ENCODE results near the gene NPLOC4. TPM values are rescaled to one million over a fixed set of nuclear protein-coding genes. Genes with fewer than 3 reads are reported as not detected.

Gene NPLOC4
- total and polyA plus RNA-seq, 9 of the 15 experiments (the other 6 are each of a cell fraction or from before 2014, with no cell fraction given): 1.5 to 116 (median 64.5) TPM

GRCh38 chr17:81518785-81519283 is 118.1 kb downstream of the NPLOC4 start (continued):
- TF ChIP-seq, protein P1, sequence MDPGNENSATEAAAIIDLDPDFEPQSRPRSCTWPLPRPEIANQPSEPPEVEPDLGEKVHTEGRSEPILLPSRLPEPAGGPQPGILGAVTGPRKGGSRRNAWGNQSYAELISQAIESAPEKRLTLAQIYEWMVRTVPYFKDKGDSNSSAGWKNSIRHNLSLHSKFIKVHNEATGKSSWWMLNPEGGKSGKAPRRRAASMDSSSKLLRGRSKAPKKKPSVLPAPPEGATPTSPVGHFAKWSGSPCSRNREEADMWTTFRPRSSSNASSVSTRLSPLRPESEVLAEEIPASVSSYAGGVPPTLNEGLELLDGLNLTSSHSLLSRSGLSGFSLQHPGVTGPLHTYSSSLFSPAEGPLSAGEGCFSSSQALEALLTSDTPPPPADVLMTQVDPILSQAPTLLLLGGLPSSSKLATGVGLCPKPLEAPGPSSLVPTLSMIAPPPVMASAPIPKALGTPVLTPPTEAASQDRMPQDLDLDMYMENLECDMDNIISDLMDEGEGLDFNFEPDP (CRISPR knock-in tag; IDR thresholded peaks at IDR 0.05): no peak
- TF ChIP-seq, protein P2, sequence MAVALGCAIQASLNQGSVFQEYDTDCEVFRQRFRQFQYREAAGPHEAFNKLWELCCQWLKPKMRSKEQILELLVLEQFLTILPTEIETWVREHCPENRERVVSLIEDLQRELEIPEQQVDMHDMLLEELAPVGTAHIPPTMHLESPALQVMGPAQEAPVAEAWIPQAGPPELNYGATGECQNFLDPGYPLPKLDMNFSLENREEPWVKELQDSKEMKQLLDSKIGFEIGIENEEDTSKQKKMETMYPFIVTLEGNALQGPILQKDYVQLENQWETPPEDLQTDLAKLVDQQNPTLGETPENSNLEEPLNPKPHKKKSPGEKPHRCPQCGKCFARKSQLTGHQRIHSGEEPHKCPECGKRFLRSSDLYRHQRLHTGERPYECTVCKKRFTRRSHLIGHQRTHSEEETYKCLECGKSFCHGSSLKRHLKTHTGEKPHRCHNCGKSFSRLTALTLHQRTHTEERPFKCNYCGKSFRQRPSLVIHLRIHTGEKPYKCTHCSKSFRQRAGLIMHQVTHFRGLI (CRISPR knock-in tag; IDR thresholded peaks at IDR 0.05): no peak
- TF ChIP-seq CBX5 (IDR thresholded peaks at IDR 0.05; ENCODE audit: borderline replicate concordance, low read depth): no peak
- no peak for TF ChIP-seq KDM5B (IDR thresholded peaks at IDR 0.05; ENCODE audit: insufficient replicate concordance, low read depth, low read length)
- no peak for TF ChIP-seq TOE1 (IDR thresholded peaks at IDR 0.05; ENCODE audit: borderline replicate concordance)
- TF ChIP-seq TOE1 (CRISPR knock-in tag; IDR thresholded peaks at IDR 0.05; ENCODE audit: borderline replicate concordance, low read depth): no peak
- TF ChIP-seq ATF1 (CRISPR knock-in tag; IDR thresholded peaks at IDR 0.05): no peak
- TF ChIP-seq ATF1 (tag; IDR thresholded peaks at IDR 0.05): no peak
- no peak for TF ChIP-seq SUPT5H (IDR thresholded peaks at IDR 0.05)
- no peak for TF ChIP-seq ZNF696 (CRISPR knock-in tag; conservative IDR thresholded peaks at IDR 0.05)
- no peak for TF ChIP-seq MIER1 (IDR thresholded peaks at IDR 0.05; ENCODE audit: low read depth)
- no peak for TF ChIP-seq ZSCAN29 (IDR thresholded peaks at IDR 0.05)
- TF ChIP-seq, protein P3, sequence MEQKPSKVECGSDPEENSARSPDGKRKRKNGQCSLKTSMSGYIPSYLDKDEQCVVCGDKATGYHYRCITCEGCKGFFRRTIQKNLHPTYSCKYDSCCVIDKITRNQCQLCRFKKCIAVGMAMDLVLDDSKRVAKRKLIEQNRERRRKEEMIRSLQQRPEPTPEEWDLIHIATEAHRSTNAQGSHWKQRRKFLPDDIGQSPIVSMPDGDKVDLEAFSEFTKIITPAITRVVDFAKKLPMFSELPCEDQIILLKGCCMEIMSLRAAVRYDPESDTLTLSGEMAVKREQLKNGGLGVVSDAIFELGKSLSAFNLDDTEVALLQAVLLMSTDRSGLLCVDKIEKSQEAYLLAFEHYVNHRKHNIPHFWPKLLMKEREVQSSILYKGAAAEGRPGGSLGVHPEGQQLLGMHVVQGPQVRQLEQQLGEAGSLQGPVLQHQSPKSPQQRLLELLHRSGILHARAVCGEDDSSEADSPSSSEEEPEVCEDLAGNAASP (IDR thresholded peaks at IDR 0.05): no peak
- no peak for TF ChIP-seq CTCF (IDR thresholded peaks at IDR 0.05 in 2 of 3, conservative IDR thresholded peaks at IDR 0.05 in 1 of 3; ENCODE audit: insufficient read depth in 2 of 3, low read depth in 1 of 3, low read length in 3 of 3)
- TF ChIP-seq NFRKB (IDR thresholded peaks at IDR 0.05; ENCODE audit: low read depth): no peak
- TF ChIP-seq ZFPM2 (CRISPR knock-in tag; IDR thresholded peaks at IDR 0.05): no peak
- peak; percentile 83 for TF ChIP-seq SPI1 (IDR thresholded peaks at IDR 0.05; ENCODE audit: borderline replicate concordance, low read depth, low read length)
- TF ChIP-seq ZNF764 (CRISPR knock-in tag; IDR thresholded peaks at IDR 0.05; ENCODE audit: low read depth): no peak
- TF ChIP-seq PHF8 (IDR thresholded peaks at IDR 0.05; ENCODE audit: borderline replicate concordance, low read length): no peak
- no peak for TF ChIP-seq GTF2A2 (tag; IDR thresholded peaks at IDR 0.05)
- no peak for TF ChIP-seq POLR2AphosphoS5 (IDR thresholded peaks at IDR 0.05; ENCODE audit: control insufficient read depth, insufficient read depth, low read depth, low read length)
- no peak for TF ChIP-seq BMI1 (IDR thresholded peaks at IDR 0.05; ENCODE audit: low read length)
- no peak for TF ChIP-seq ZNF24 (IDR thresholded peaks at IDR 0.05)
- TF ChIP-seq EZH2 (IDR thresholded peaks at IDR 0.05; ENCODE audit: borderline replicate concordance, low read depth, low read length): no peak
- no peak for TF ChIP-seq ZNF830 (CRISPR knock-in tag; IDR thresholded peaks at IDR 0.05)
- no peak for TF ChIP-seq SRSF3 (IDR thresholded peaks at IDR 0.05; ENCODE audit: insufficient read depth, low read length)

All from K562 (cell line).